ENCODE measurements around the gene SDHB. TPM values are rescaled to one million over a fixed set of nuclear protein-coding genes. Genes with fewer than 3 reads are reported as not detected.
A peak's percentile ranks its signal among the peaks of the same experiment; 100 is the strongest.

SDHB gene
- total and polyA plus RNA-seq, 12 donors: 102 to 486 (median 377) TPM

GRCh38 chr1:16979475-16980327 lies 74.1 kb downstream of the SDHB start:
- peaks cover 0 to 36% (median 9%) of the 10 kb centered on the region in 7 donors for H3K27me3 ChIP-seq
- no peaks in the 10 kb centered on the region for H3K36me3 ChIP-seq
- DNase-seq (peak in 1 of 2 donors; percentile 44), ATAC-seq (peak in 4 of 8 donors; percentile 19 to 38 (median 29))
- intact Hi-C loops (cut with DNase I): no loop called here
- TF ChIP-seq CTCF (IDR thresholded peaks at IDR 0.05): no peak
- peaks cover 9 to 29% (median 19%) of the 10 kb centered on the region in 9 donors for H3K4me1 ChIP-seq
- 16 to 18% methylated on average over 43 to 44 of the region's 44 CpGs for WGBS, 2 donors
- peak overlapping the region; percentile 2 to 53 (median 48) for H3K4me3 ChIP-seq
- no peaks in the 10 kb centered on the region for H3K9me3 ChIP-seq
- H3K27ac ChIP-seq: peak overlapping the region in 7 of 10 donors; percentile 32 to 72 (median 52)

GRCh38 chr1:16978567-16979474 lies 75.0 kb downstream of the SDHB start:
- peak overlapping the region in 8 of 10 donors; percentile 32 to 72 (median 52) for H3K27ac ChIP-seq
- H3K36me3 ChIP-seq: no peaks in the 10 kb centered on the region
- 46 to 53% methylated on average over 20 of the region's 20 CpGs for WGBS, 2 donors
- ATAC-seq (peak; percentile 35 to 80 (median 73)), DNase-seq (peak; percentile 42 to 54)
- peak overlapping the region in 8 of 10 donors; percentile 32 to 53 (median 48) for H3K4me3 ChIP-seq
- peaks cover 0 to 36% (median 9%) of the 10 kb centered on the region in 7 donors for H3K27me3 ChIP-seq
- TF ChIP-seq CTCF (IDR thresholded peaks at IDR 0.05): no peak
- H3K9me3 ChIP-seq: no peaks in the 10 kb centered on the region
- H3K4me1 ChIP-seq: peaks cover 9 to 28% (median 17%) of the 10 kb centered on the region in 9 donors
- intact Hi-C loops (cut with DNase I): no loop called here

- H3K4me1 ChIP-seq: peaks cover 9 to 28% (median 17%) of the 10 kb centered on the region in 9 donors
- WGBS, 2 donors: 91 to 94% methylated on average over 4 of the region's 4 CpGs
- H3K27ac ChIP-seq: peak overlapping the region in 6 of 10 donors; percentile 32 to 72 (median 60)
- intact Hi-C loops (cut with DNase I): no loop called here
- H3K4me3 ChIP-seq: no peak overlapping the region
- ATAC-seq (no peak), DNase-seq (no peak)
- H3K36me3 ChIP-seq: no peaks in the 10 kb centered on the region
- no peaks in the 10 kb centered on the region for H3K9me3 ChIP-seq
- peaks cover 0 to 36% (median 9%) of the 10 kb centered on the region in 7 donors for H3K27me3 ChIP-seq
- TF ChIP-seq CTCF (IDR thresholded peaks at IDR 0.05): no peak
Measured at GRCh38 chr1:16978139-16978538, 75.7 kb downstream of the SDHB start.

- H3K4me1 ChIP-seq: peaks cover 9 to 28% (median 17%) of the 10 kb centered on the region in 9 donors
- 86 to 93% methylated on average over 5 of the region's 5 CpGs for WGBS, 2 donors
- intact Hi-C loops (cut with DNase I): no loop called here
- H3K27me3 ChIP-seq: peaks cover 0 to 36% (median 9%) of the 10 kb centered on the region in 7 donors
- no peaks in the 10 kb centered on the region for H3K9me3 ChIP-seq
- no peak for TF ChIP-seq CTCF (IDR thresholded peaks at IDR 0.05)
- no peak for ATAC-seq
- H3K27ac ChIP-seq: no peak overlapping the region
- DNase-seq: no peak
- H3K36me3 ChIP-seq: no peaks in the 10 kb centered on the region
- H3K4me3 ChIP-seq: no peak overlapping the region
Measured at GRCh38 chr1:16977377-16977776, 76.5 kb downstream of the SDHB start.
